ENCODE results near the gene PPP1CA.

Gene PPP1CA

GRCh38 chr11:67370351-67371076 lies 31.1 kb downstream of the PPP1CA start:
- no peak for DNase-seq (ENCODE audit: low read depth in 3 of 3)

- DNase-seq (ENCODE audit: low read depth in 3 of 3): no peak
Measured at GRCh38 chr11:67369801-67370284, 31.8 kb downstream of the PPP1CA start.

- no peak for DNase-seq (ENCODE audit: low read depth in 3 of 3)
Measured at GRCh38 chr11:67369275-67369674, 32.4 kb downstream of the PPP1CA start.

GRCh38 chr11:67368621-67369020 lies 33.0 kb downstream of the PPP1CA start:
- DNase-seq (ENCODE audit: low read depth in 3 of 3): no peak

- no peak for DNase-seq (ENCODE audit: low read depth in 3 of 3)
Measured at GRCh38 chr11:67367761-67368227, 33.9 kb downstream of the PPP1CA start.

GRCh38 chr11:67366961-67367760 lies 34.5 kb downstream of the PPP1CA start:
- DNase-seq (ENCODE audit: low read depth in 3 of 3): no peak

- DNase-seq (ENCODE audit: low read depth in 3 of 3): no peak
Measured at GRCh38 chr11:67366546-67366945, 35.1 kb downstream of the PPP1CA start.

- no peak for DNase-seq (ENCODE audit: low read depth in 3 of 3)
Measured at GRCh38 chr11:67365736-67366444, 35.8 kb downstream of the PPP1CA start.

GRCh38 chr11:67364783-67365722 lies 36.6 kb downstream of the PPP1CA start:
- DNase-seq (ENCODE audit: low read depth in 3 of 3): no peak

- DNase-seq (ENCODE audit: low read depth in 3 of 3): no peak
Measured at GRCh38 chr11:67364169-67364568, 37.5 kb downstream of the PPP1CA start.

- DNase-seq (ENCODE audit: low read depth in 3 of 3): no peak
Measured at GRCh38 chr11:67357831-67358670, 43.6 kb downstream of the PPP1CA start.

GRCh38 chr11:67356864-67357561 lies 44.6 kb downstream of the PPP1CA start:
- peak; percentile 50 to 57 (median 52) for DNase-seq (ENCODE audit: low read depth in 3 of 3)

- DNase-seq (ENCODE audit: low read depth in 3 of 3): no peak
Measured at GRCh38 chr11:67356387-67356863, 45.2 kb downstream of the PPP1CA start.

- no peak for DNase-seq (ENCODE audit: low read depth in 3 of 3)
Measured at GRCh38 chr11:67355794-67356386, 45.8 kb downstream of the PPP1CA start.

- no peak for DNase-seq (ENCODE audit: low read depth in 3 of 3)
Measured at GRCh38 chr11:67355023-67355793, 46.5 kb downstream of the PPP1CA start.

- no peak for DNase-seq (ENCODE audit: low read depth in 3 of 3)
Measured at GRCh38 chr11:67354075-67355022, 47.3 kb downstream of the PPP1CA start.

Data from stimulated activated CD4-positive, alpha-beta T cell treated with anti-CD3 and anti-CD28 coated beads, TNF-alpha, amount 100 ng/mL, for 24 hours (primary cell).